ENCODE data around the gene COL2A1. TPM values are rescaled to one million over a fixed set of nuclear protein-coding genes. Genes with fewer than 3 reads are reported as not detected.

COL2A1 gene
- total and polyA plus RNA-seq, 4 donors = 321 TPM; not detected in 3

- H3K36me3 ChIP-seq (ENCODE audit: control insufficient read depth in 4 of 4, insufficient read depth in 3 of 4, low read depth in 1 of 4, low read length in 3 of 4) = no peaks in the 10 kb centered on the region
- no peak overlapping the region for H3K27ac ChIP-seq (ENCODE audit: low read depth in 1 of 2, low read length in 2 of 2)
- H3K9me3 ChIP-seq (ENCODE audit: control insufficient read depth in 4 of 4, low read length in 3 of 4) = no peaks in the 10 kb centered on the region
- no peak overlapping the region for H3K9ac ChIP-seq (ENCODE audit: low read depth in 1 of 2, low read length in 2 of 2)
- H3K4me1 ChIP-seq (ENCODE audit: control insufficient read depth in 4 of 4, insufficient read depth in 4 of 4, low read length in 3 of 4) = peaks cover 2 to 18% (median 13%) of the 10 kb centered on the region in 4 donors
- H3K4me3 ChIP-seq (ENCODE audit: low read depth in 1 of 3, low read length in 3 of 3) = no peak overlapping the region
- TF ChIP-seq, protein P1, sequence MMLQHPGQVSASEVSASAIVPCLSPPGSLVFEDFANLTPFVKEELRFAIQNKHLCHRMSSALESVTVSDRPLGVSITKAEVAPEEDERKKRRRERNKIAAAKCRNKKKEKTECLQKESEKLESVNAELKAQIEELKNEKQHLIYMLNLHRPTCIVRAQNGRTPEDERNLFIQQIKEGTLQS (IDR thresholded peaks at IDR 0.05) = no peak
- no peak for TF ChIP-seq RAD21 (IDR thresholded peaks at IDR 0.05)
- TF ChIP-seq ZBTB33 (IDR thresholded peaks at IDR 0.05) = no peak
- no peak for TF ChIP-seq TAF1 (conservative IDR thresholded peaks at IDR 0.05)
- no peak for TF ChIP-seq NR2F2 (IDR thresholded peaks at IDR 0.05)
- no peak for TF ChIP-seq YY1 (IDR thresholded peaks at IDR 0.05)
- TF ChIP-seq HNF4A (conservative IDR thresholded peaks at IDR 0.05) = no peak
- TF ChIP-seq, protein P2, sequence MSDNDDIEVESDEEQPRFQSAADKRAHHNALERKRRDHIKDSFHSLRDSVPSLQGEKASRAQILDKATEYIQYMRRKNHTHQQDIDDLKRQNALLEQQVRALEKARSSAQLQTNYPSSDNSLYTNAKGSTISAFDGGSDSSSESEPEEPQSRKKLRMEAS (IDR thresholded peaks at IDR 0.05) = no peak
- DNase-seq (ENCODE audit: low spot score) = no peak
- 87% methylated on average over 8 of the region's 8 CpGs for WGBS
- no peaks in the 10 kb centered on the region for H3K27me3 ChIP-seq (ENCODE audit: control insufficient read depth in 4 of 4, insufficient read depth in 4 of 4, low read length in 3 of 4)
These were observed 53.3 kb downstream of the COL2A1 start for GRCh38 chr12:47950856-47951468.

DNA sequence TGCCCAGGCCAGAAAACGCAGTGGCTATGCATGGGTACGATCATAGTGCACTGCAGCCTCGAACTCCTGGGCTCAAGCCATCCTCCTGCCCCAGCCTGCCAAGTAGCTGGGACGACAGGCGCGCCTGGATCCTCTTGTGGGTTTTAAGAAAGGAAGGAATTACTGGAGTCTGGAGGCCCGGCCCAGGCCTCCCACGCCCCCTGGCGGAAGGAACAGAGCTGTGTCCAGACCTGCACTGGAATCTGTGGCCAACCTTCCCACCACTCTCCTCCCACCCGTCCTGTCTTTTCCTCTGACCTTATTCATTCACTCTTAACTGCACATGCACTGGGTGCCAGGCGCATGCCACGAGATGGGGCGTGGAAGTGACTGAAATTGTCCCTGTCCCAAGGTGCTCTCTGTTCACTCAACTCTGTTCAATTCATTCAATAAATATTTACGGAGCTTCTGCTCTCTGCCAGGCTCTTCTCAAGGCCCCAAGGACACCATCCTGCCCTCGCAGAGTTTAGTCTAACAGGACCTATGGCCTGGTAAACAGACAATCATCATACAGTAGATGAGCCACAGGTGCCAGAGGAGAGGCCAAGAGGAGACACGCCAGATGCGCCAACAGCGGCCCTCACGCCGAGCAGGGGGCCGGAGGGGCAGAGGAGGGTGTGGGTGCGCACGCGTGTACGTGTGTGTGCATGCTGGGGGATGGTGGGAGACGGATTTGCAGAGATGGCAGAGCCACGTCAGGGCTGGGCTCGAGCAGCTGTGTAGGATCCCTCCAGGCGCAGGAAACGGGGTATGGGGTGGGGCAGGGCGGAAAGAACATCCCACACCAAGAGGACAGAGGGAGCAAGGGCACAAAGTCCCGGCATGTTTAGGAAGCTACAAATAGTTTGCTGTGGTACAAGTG, 54.6 kb downstream of the COL2A1 start:
- peak; percentile 66 for DNase-seq (ENCODE audit: low spot score)
- 22% methylated on average over 32 of the region's 32 CpGs for WGBS
- Histone ChIP-seq H3K27me3 (ENCODE audit: control insufficient read depth in 4 of 4, insufficient read depth in 4 of 4, low read length in 3 of 4) (no peaks in the 10 kb centered on the region), H3K4me3 (ENCODE audit: low read depth in 1 of 3, low read length in 3 of 3) (no peak overlapping the region), H3K36me3 (ENCODE audit: control insufficient read depth in 4 of 4, insufficient read depth in 3 of 4, low read depth in 1 of 4, low read length in 3 of 4) (no peaks in the 10 kb centered on the region), H3K9ac (ENCODE audit: low read depth in 1 of 2, low read length in 2 of 2) (no peak overlapping the region), H3K27ac (ENCODE audit: low read depth in 1 of 2, low read length in 2 of 2) (peak overlapping the region in 1 of 2 donors; percentile 23), H3K9me3 (ENCODE audit: control insufficient read depth in 4 of 4, low read length in 3 of 4) (no peaks in the 10 kb centered on the region), H3K4me1 (ENCODE audit: control insufficient read depth in 4 of 4, insufficient read depth in 4 of 4, low read length in 3 of 4) (peaks cover 2 to 18% (median 13%) of the 10 kb centered on the region in 4 donors)
- peak; percentile 82 to 87 for TF ChIP-seq RAD21 (IDR thresholded peaks at IDR 0.05)
- peak; percentile 71 for TF ChIP-seq FOXA2 (IDR thresholded peaks at IDR 0.05)
- peak; percentile 75 for TF ChIP-seq SP1 (IDR thresholded peaks at IDR 0.05)
- TF ChIP-seq, protein P1 (IDR thresholded peaks at IDR 0.05) = no peak
- peak; percentile 59 to 81 for TF ChIP-seq HNF4A (conservative IDR thresholded peaks at IDR 0.05)
- peak; percentile 75 for TF ChIP-seq CTCF (IDR thresholded peaks at IDR 0.05; ENCODE audit: low read depth, low read length, missing input control)
- no peak for TF ChIP-seq GABPA (IDR thresholded peaks at IDR 0.05 in 1 of 2, conservative IDR thresholded peaks at IDR 0.05 in 1 of 2)
- TF ChIP-seq YY1 (IDR thresholded peaks at IDR 0.05) = no peak
- peak; percentile 73 to 90 for TF ChIP-seq RXRA (IDR thresholded peaks at IDR 0.05)
- peak in 1 of 2 donors; percentile 52 for TF ChIP-seq JUND (IDR thresholded peaks at IDR 0.05)
- no peak for TF ChIP-seq TAF1 (conservative IDR thresholded peaks at IDR 0.05)
- no peak for TF ChIP-seq HNF4G (IDR thresholded peaks at IDR 0.05)

Data from liver (tissue), 9 donors.